Smooth muscle cell (in vitro differentiated cells): ENCODE data around the gene NDUFB6. TPM values are rescaled to one million over a fixed set of nuclear protein-coding genes. Genes with fewer than 3 reads are reported as not detected.
A peak's percentile ranks its signal among the peaks of the same experiment; 100 is the strongest.

Experiments
- DNase-seq: peaks from one replicate; lab custom pipeline; 2025; ENCODE audit not compliant: unreplicated experiment; lab: John Stamatoyannopoulos, UW
- H2AFZ ChIP-seq: fragments of 200-600 bp; sonication (generic); 2 replicates; pipeline ENCODE4 v1.6.0; 2016; ENCODE audit warnings: antibody characterized with exemption, low read depth, mild to moderate bottlenecking
- H3F3A ChIP-seq: fragments of 200-600 bp; sonication (generic); 2 replicates; pipeline ENCODE4 v1.6.0; 2017; ENCODE audit warnings: antibody characterized with exemption, low read depth
- H3K27ac ChIP-seq: fragments of 200-600 bp; sonication (generic); 2 replicates; pipeline ENCODE4 v1.5.1; 2016; ENCODE audit warnings: low read depth, mild to moderate bottlenecking
- H3K27me3 ChIP-seq: fragments of 200-600 bp; sonication (generic); 2 replicates; pipeline ENCODE4 v1.6.1; 2016; ENCODE audit warnings: low read depth, mild to moderate bottlenecking
- H3K36me3 ChIP-seq: fragments of 200-600 bp; sonication (generic); 2 replicates; pipeline ENCODE4 v1.5.1; 2016; ENCODE audit warnings: low read depth
- H3K4me1 ChIP-seq: fragments of 200-600 bp; sonication (generic); 2 replicates; pipeline ENCODE4 v1.5.1; 2016; ENCODE audit warnings: low read depth
- H3K4me2 ChIP-seq: fragments of 200-600 bp; sonication (generic); 2 replicates; pipeline ENCODE4 v1.6.0; 2016; ENCODE audit warnings: mild to moderate bottlenecking
- H3K4me3 ChIP-seq: fragments of 200-600 bp; sonication (generic); 2 replicates; pipeline ENCODE4 v1.5.1; 2016; ENCODE audit warnings: mild to moderate bottlenecking
- H3K79me2 ChIP-seq: fragments of 200-600 bp; sonication (generic); 2 replicates; pipeline ENCODE4 v1.6.0; 2016; ENCODE audit warnings: low read depth, mild to moderate bottlenecking
- H3K9ac ChIP-seq: fragments of 200-600 bp; sonication (generic); 2 replicates; pipeline ENCODE4 v1.6.0; 2016; ENCODE audit warnings: low read depth
- H3K9me3 ChIP-seq: fragments of 200-600 bp; sonication (generic); replicated peaks from 2 replicates; pipeline ENCODE4 v1.5.1; 2016; ENCODE audit warnings: low read depth
- H4K20me1 ChIP-seq: fragments of 200-600 bp; sonication (generic); 2 replicates; pipeline ENCODE4 v1.6.0; 2016; ENCODE audit warnings: low read depth
- WGBS: methylation state at CpG from one replicate; pipeline ENCODE4 v1.1.7; 2016; ENCODE audit warnings: low lambda C conversion rate; 5-methylcytosine and 5-hydroxymethylcytosine counted together
- polyA plus RNA-seq: library from polyadenylated mRNA; unstranded; fragments of >200 nt; fragmentation: Nextera tagmentation; extraction: Ambion mirVana; gene quantifications from 2 replicates; pipeline ENCODE4 v1.2.1, GENCODE V29; 2016
- total RNA-seq: library from RNA; depleted of rRNA; stranded (reverse); fragments of >200 nt; gene quantifications from 2 replicates; pipeline ENCODE4 v1.2.3, GENCODE V29; 2014
- TF ChIP-seq, protein P1 (sequence below): fragments of 200-600 bp; sonication (generic); IDR thresholded peaks from 2 replicates; pipeline ENCODE4 v1.5.1; 2017; ENCODE audit warnings: borderline replicate concordance, mild to moderate bottlenecking, antibody characterized with exemption; ENCODE audit not compliant: insufficient read depth, poor library complexity, severe bottlenecking

Gene NDUFB6
- total and polyA plus RNA-seq, 2 experiments from 2014 or later = 162 to 172 TPM

DNA sequence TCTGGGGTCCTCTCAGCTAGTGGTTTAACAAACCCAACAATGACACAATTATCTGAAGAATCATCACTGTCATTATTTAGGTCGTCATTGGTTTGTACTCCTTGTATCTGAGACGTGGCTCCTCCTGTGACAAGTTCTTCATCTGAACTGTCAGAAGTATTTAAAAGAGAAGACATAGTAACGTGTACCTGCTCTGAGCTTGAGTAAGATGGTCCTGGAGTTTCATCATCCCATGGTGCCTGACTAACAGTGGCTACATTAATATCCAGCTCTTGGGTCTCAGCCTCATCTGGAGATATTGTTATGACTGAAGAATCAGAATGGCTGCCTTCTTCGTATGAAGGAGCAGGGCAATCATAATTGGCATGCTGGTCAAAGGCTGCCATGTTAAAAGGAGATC is 29.9 kb downstream of the NDUFB6 start:
- no peak overlapping the region for H2AFZ ChIP-seq
- no peaks in the 10 kb centered on the region for H3K27me3 ChIP-seq
- no peak overlapping the region for H3K4me3 ChIP-seq
- H3F3A ChIP-seq = no peaks in the 10 kb centered on the region
- no peak overlapping the region for H3K27ac ChIP-seq
- TF ChIP-seq, protein P1, sequence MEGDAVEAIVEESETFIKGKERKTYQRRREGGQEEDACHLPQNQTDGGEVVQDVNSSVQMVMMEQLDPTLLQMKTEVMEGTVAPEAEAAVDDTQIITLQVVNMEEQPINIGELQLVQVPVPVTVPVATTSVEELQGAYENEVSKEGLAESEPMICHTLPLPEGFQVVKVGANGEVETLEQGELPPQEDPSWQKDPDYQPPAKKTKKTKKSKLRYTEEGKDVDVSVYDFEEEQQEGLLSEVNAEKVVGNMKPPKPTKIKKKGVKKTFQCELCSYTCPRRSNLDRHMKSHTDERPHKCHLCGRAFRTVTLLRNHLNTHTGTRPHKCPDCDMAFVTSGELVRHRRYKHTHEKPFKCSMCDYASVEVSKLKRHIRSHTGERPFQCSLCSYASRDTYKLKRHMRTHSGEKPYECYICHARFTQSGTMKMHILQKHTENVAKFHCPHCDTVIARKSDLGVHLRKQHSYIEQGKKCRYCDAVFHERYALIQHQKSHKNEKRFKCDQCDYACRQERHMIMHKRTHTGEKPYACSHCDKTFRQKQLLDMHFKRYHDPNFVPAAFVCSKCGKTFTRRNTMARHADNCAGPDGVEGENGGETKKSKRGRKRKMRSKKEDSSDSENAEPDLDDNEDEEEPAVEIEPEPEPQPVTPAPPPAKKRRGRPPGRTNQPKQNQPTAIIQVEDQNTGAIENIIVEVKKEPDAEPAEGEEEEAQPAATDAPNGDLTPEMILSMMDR = no peak
- 99% methylated on average over 4 of the region's 4 CpGs for WGBS
- H3K36me3 ChIP-seq = peaks cover 14% of the 10 kb centered on the region
- H3K79me2 ChIP-seq = peaks cover 75% of the 10 kb centered on the region
- no peak for DNase-seq
- H3K4me2 ChIP-seq = no peak overlapping the region
- H3K4me1 ChIP-seq = no peaks in the 10 kb centered on the region
- peaks cover 71% of the 10 kb centered on the region for H4K20me1 ChIP-seq
- H3K9ac ChIP-seq = no peak overlapping the region
- H3K9me3 ChIP-seq = no peaks in the 10 kb centered on the region

DNA sequence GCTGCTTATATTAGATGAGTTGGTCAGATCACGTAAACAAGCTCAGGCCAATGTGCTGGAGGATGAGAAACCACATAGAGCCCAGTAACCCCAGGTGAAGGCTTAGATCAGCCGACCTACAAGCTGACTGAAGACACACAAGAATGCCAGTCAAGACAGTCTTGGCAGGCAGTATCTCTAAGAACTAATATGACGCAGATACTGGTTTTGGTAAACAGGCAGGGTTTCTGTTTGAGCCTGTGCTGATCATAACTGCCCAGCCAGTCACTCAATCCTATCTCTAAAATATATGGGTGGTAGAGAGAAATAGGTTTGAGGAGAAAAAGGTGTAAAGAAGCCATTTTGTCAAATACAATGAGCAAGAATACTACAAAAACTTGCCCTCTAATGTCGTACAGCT is 39.1 kb downstream of the NDUFB6 start:
- no peak for DNase-seq
- no peaks in the 10 kb centered on the region for H3K4me1 ChIP-seq
- 97% methylated on average over 4 of the region's 4 CpGs for WGBS
- no peak overlapping the region for H3K4me3 ChIP-seq
- no peak overlapping the region for H3K4me2 ChIP-seq
- H3K9ac ChIP-seq = no peak overlapping the region
- H4K20me1 ChIP-seq = peaks cover 3% of the 10 kb centered on the region
- H3K9me3 ChIP-seq = no peaks in the 10 kb centered on the region
- H3K36me3 ChIP-seq = no peaks in the 10 kb centered on the region
- no peaks in the 10 kb centered on the region for H3K27me3 ChIP-seq
- TF ChIP-seq, protein P1 = no peak
- H3K79me2 ChIP-seq = no peaks in the 10 kb centered on the region
- H3F3A ChIP-seq = no peaks in the 10 kb centered on the region
- H2AFZ ChIP-seq = no peak overlapping the region
- no peak overlapping the region for H3K27ac ChIP-seq

GRCh38 chr9:32533336-32533735 is 39.6 kb downstream of the NDUFB6 start:
- Histone ChIP-seq H2AFZ (no peak overlapping the region), H3K4me2 (no peak overlapping the region), H3K9ac (no peak overlapping the region), H3K27ac (no peak overlapping the region), H3F3A (no peaks in the 10 kb centered on the region), H3K36me3 (no peaks in the 10 kb centered on the region), H3K79me2 (no peaks in the 10 kb centered on the region), H3K27me3 (no peaks in the 10 kb centered on the region), H4K20me1 (peaks cover 3% of the 10 kb centered on the region), H3K9me3 (no peaks in the 10 kb centered on the region), H3K4me1 (no peaks in the 10 kb centered on the region), H3K4me3 (no peak overlapping the region)
- WGBS = 96% methylated on average over 6 of the region's 6 CpGs
- DNase-seq = no peak
- TF ChIP-seq, protein P1 = no peak

GRCh38 chr9:32526707-32527048 is 46.3 kb downstream of the NDUFB6 start:
- TF ChIP-seq, protein P1 = no peak
- H3K4me1 ChIP-seq = peaks cover 8% of the 10 kb centered on the region
- H3F3A ChIP-seq = no peaks in the 10 kb centered on the region
- H3K27ac ChIP-seq = peak overlapping the region; percentile 39
- H3K27me3 ChIP-seq = no peaks in the 10 kb centered on the region
- no peak for DNase-seq
- H3K79me2 ChIP-seq = no peaks in the 10 kb centered on the region
- no peaks in the 10 kb centered on the region for H3K36me3 ChIP-seq
- H3K9me3 ChIP-seq = no peaks in the 10 kb centered on the region
- peak overlapping the region; percentile 64 for H2AFZ ChIP-seq
- no peaks in the 10 kb centered on the region for H4K20me1 ChIP-seq
- WGBS = 34% methylated on average over 2 of the region's 2 CpGs
- peak overlapping the region; percentile 51 for H3K9ac ChIP-seq
- H3K4me2 ChIP-seq = peak overlapping the region; percentile 92
- peak overlapping the region; percentile 82 for H3K4me3 ChIP-seq
